Esophagus (tissue), 2 donors: Measurements from ENCODE around the gene TBX10. TPM values are rescaled to one million over a fixed set of nuclear protein-coding genes. Genes with fewer than 3 reads are reported as not detected.

Experiments
- H3K27ac ChIP-seq, 2 donors: one replicate each; pipeline ENCODE4 v1.5.1; 2013; ENCODE audit warnings: low read depth in 2 of 2, mild to moderate bottlenecking in 2 of 2, inconsistent platforms in 1 of 2, low read length in 1 of 2, moderate library complexity in 1 of 2
- H3K27me3 ChIP-seq, 2 donors: one replicate each; pipeline ENCODE4 v1.6.1; 2013; ENCODE audit warnings: low read length in 2 of 2, control low read depth in 1 of 2, mild to moderate bottlenecking in 1 of 2; ENCODE audit not compliant: insufficient read depth in 2 of 2, control insufficient read depth in 1 of 2
- H3K36me3 ChIP-seq, 2 donors: one replicate each; pipeline ENCODE4 v1.6.1; 2013; ENCODE audit warnings: low read length in 1 of 2; ENCODE audit not compliant: control insufficient read depth in 2 of 2, insufficient read depth in 2 of 2
- H3K4me1 ChIP-seq, 2 donors: one replicate each; pipeline ENCODE4 v1.6.1; 2013; ENCODE audit warnings: low read length in 1 of 2; ENCODE audit not compliant: control insufficient read depth in 2 of 2, insufficient read depth in 2 of 2
- H3K4me3 ChIP-seq, 2 donors: one replicate each; pipeline ENCODE4 v1.5.1; 2013; ENCODE audit warnings: low read length in 2 of 2, mild to moderate bottlenecking in 2 of 2, low read depth in 1 of 2, moderate library complexity in 1 of 2
- H3K9me3 ChIP-seq, 2 donors: one replicate each; pipeline ENCODE4 v1.6.1; 2013; ENCODE audit warnings: mild to moderate bottlenecking in 2 of 2, low read depth in 1 of 2, low read length in 1 of 2, moderate library complexity in 1 of 2; ENCODE audit not compliant: control insufficient read depth in 2 of 2, insufficient read depth in 1 of 2
- WGBS, 2 donors: extraction: QIAGEN DNeasy Blood & Tissue Kit; methylation state at CpG; one replicate each; pipeline ENCODE4 v1.1.7; 2013; 5-methylcytosine and 5-hydroxymethylcytosine counted together
- polyA plus RNA-seq, 2 donors: library from polyadenylated mRNA; stranded (reverse); fragments of 200-250 nt; gene quantifications; one replicate each; pipeline ENCODE4 v1.2.3, GENCODE V29; 2013
- donor health status: healthy with polysubstance abuse.
- donor health status: Bipolar disorder and iron deficiency.

The TBX10 gene
- polyA plus RNA-seq, 2 donors, result not detected

GRCh38 chr11:67583247-67584204 lies 56.0 kb downstream of the TBX10 start, which contains the start of gene GSTP1:
Gene GSTP1, plus strand, starts transcription at chr11:67583812. Its CDS starts 32 bp downstream, at chr11:67583844.
- peak within 1 kb of the TSS; percentile 73 to 81 for H3K4me3 ChIP-seq
- no peaks in the 10 kb centered on the region for H3K27me3 ChIP-seq
- peaks cover 0 to 15% of the 10 kb centered on the region in 2 donors for H3K4me1 ChIP-seq
- peak within 1 kb of the TSS; percentile 99 to 100 for H3K27ac ChIP-seq
- peaks cover 3 to 19% of the 10 kb centered on the region in 2 donors for H3K36me3 ChIP-seq
- H3K9me3 ChIP-seq, result no peaks in the 10 kb centered on the region
- 2% methylated on average over 73 to 81 of the region's 81 CpGs for WGBS, 2 donors

- no peak overlapping the region for H3K4me3 ChIP-seq
- no peaks in the 10 kb centered on the region for H3K9me3 ChIP-seq
- H3K27me3 ChIP-seq, result no peaks in the 10 kb centered on the region
- H3K36me3 ChIP-seq, result peaks cover 3 to 16% of the 10 kb centered on the region in 2 donors
- peak overlapping the region in 1 of 2 donors; percentile 64 for H3K27ac ChIP-seq
- H3K4me1 ChIP-seq, result peaks cover 0 to 15% of the 10 kb centered on the region in 2 donors
- WGBS, 2 donors, result 56 to 59% methylated on average over 4 of the region's 4 CpGs
These were observed 57.6 kb downstream of the TBX10 start for GRCh38 chr11:67582011-67582410.

GRCh38 chr11:67581469-67581868 lies 58.1 kb downstream of the TBX10 start:
- H3K27ac ChIP-seq, result peak overlapping the region; percentile 64 to 72

More at GRCh38 chr11:67581469-67581868, 58.1 kb downstream of the TBX10 start:
- 34 to 37% methylated on average over 11 of the region's 11 CpGs for WGBS, 2 donors
- H3K9me3 ChIP-seq, result no peaks in the 10 kb centered on the region
- H3K4me1 ChIP-seq, result peaks cover 0 to 15% of the 10 kb centered on the region in 2 donors
- no peaks in the 10 kb centered on the region for H3K27me3 ChIP-seq
- no peak overlapping the region for H3K4me3 ChIP-seq
- peaks cover 3 to 16% of the 10 kb centered on the region in 2 donors for H3K36me3 ChIP-seq

Other genes with a start within 250 kb of the TBX10 start
- gene RAD9A, start 247.8 kb downstream of the TBX10 start, polyA plus RNA-seq, result 10 to 100 TPM; 17.5 to 26.2 TPM
- gene PPP1CA, start 237.9 kb downstream of the TBX10 start, polyA plus RNA-seq, result 100 to 1,000 TPM; 105 to 149 TPM
- 1 to 10 TPM; 3.9 to 6.2 TPM for gene TBC1D10C, start 235.7 kb downstream of the TBX10 start, polyA plus RNA-seq
- under 1 TPM; 0.21 to 0.29 TPM for gene CARNS1, start 224.1 kb downstream of the TBX10 start, polyA plus RNA-seq
- gene RPS6KB2, start 211.3 kb downstream of the TBX10 start, polyA plus RNA-seq, result 10 to 100 TPM; 79.6 to 85.9 TPM
- 1 to 10 TPM; 6.2 to 6.5 TPM for gene PTPRCAP, start 202.1 kb downstream of the TBX10 start, polyA plus RNA-seq
- 100 to 1,000 TPM in 1 of 2 donors, 10 to 100 TPM in 1; 70.7 to 114 TPM for gene CORO1B, start 196.3 kb downstream of the TBX10 start, polyA plus RNA-seq
- not detected for gene GPR152, start 187.0 kb downstream of the TBX10 start, polyA plus RNA-seq
- under 1 TPM; 0.14 to 0.39 TPM for gene CABP4, start 184.4 kb downstream of the TBX10 start, polyA plus RNA-seq
- 100 to 1,000 TPM; 154 to 160 TPM for gene TMEM134, start 170.5 kb downstream of the TBX10 start, polyA plus RNA-seq
- 10 to 100 TPM; 34.1 to 41.5 TPM for gene AIP, start 156.7 kb downstream of the TBX10 start, polyA plus RNA-seq
- 10 to 100 TPM; 18.2 to 29.3 TPM for gene PITPNM1, start 134.4 kb downstream of the TBX10 start, polyA plus RNA-seq
- gene CDK2AP2, start 131.6 kb downstream of the TBX10 start, polyA plus RNA-seq, result 10 to 100 TPM; 49.4 to 52.2 TPM
- not detected for gene CABP2, start 116.3 kb downstream of the TBX10 start, polyA plus RNA-seq
- 1,000 to 10,000 TPM; 3,504 to 3,523 TPM for gene GSTP1, start 56.0 kb downstream of the TBX10 start, polyA plus RNA-seq
- 100 to 1,000 TPM; 122 to 137 TPM for gene NDUFV1, start 32.8 kb downstream of the TBX10 start, polyA plus RNA-seq
- 10 to 100 TPM; 43.1 to 59.3 TPM for gene NUDT8, start 9.8 kb downstream of the TBX10 start, polyA plus RNA-seq
- gene ACY3, start 11.0 kb upstream of the TBX10 start, polyA plus RNA-seq, result under 1 TPM; 0.08 to 0.11 TPM
- 100 to 1,000 TPM in 1 of 2 donors, 10 to 100 TPM in 1; 62.8 to 120 TPM for gene ALDH3B2, start 34.9 kb upstream of the TBX10 start, polyA plus RNA-seq